Adipose tissue (tissue), 3 donors: ENCODE data around the gene MAST4. TPM values are rescaled to one million over a fixed set of nuclear protein-coding genes. Genes with fewer than 3 reads are reported as not detected.

Source experiments
- H3K27ac ChIP-seq: one replicate; pipeline ENCODE4 v1.5.1; 2013; ENCODE audit warnings: low read depth, low read length
- WGBS, 3 donors: extraction: QIAGEN DNeasy Blood & Tissue Kit; methylation state at CpG; one replicate each; pipeline ENCODE4 v1.1.7; 2013; 5-methylcytosine and 5-hydroxymethylcytosine counted together
- polyA plus RNA-seq, 3 donors: library from polyadenylated mRNA; stranded (reverse); fragments of 200-250 nt; gene quantifications; one replicate each; pipeline ENCODE4 v1.2.3, GENCODE V29; 2013
- donor health status: healthy with polysubstance abuse.
- donor health status: Bipolar disorder and iron deficiency.
- donor health status: healthy.

Gene MAST4
- polyA plus RNA-seq, 3 donors: 2.7 to 16.6 (median 11.8) TPM

- whole genome bisulfite sequencing, 3 donors: 67 to 72% (median 67%) methylated on average over 3 of the region's 3 CpGs
- no peak overlapping the region for H3K27ac ChIP-seq
Measured at GRCh38 chr5:66979738-66980137, 383.5 kb downstream of the MAST4 start.

- WGBS, 3 donors: 52 to 78% (median 73%) methylated on average over 5 of the region's 5 CpGs
- no peak overlapping the region for H3K27ac ChIP-seq
Measured at GRCh38 chr5:66981266-66982055, 385.3 kb downstream of the MAST4 start.

GRCh38 chr5:66982056-66982387 lies 385.8 kb downstream of the MAST4 start:
- no peak overlapping the region for H3K27ac ChIP-seq
- WGBS, 3 donors: 77 to 83% (median 82%) methylated on average over 4 of the region's 4 CpGs

- no peak overlapping the region for H3K27ac ChIP-seq
- WGBS, 3 donors: 75 to 89% (median 85%) methylated on average over 5 of the region's 5 CpGs
Measured at GRCh38 chr5:66982470-66982869, 386.3 kb downstream of the MAST4 start.

GRCh38 chr5:66985417-66985816 lies 389.2 kb downstream of the MAST4 start:
- WGBS, 3 donors: 73 to 78% (median 77%) methylated on average over 3 of the region's 3 CpGs
- H3K27ac ChIP-seq: no peak overlapping the region

GRCh38 chr5:66986009-66986408 lies 389.8 kb downstream of the MAST4 start:
- H3K27ac ChIP-seq: no peak overlapping the region
- 95 to 98% (median 96%) methylated on average over 2 of the region's 2 CpGs for WGBS, 3 donors

GRCh38 chr5:66986534-66986933 lies 390.3 kb downstream of the MAST4 start:
- H3K27ac ChIP-seq: no peak overlapping the region
- 85 to 86% (median 86%) methylated on average over 4 of the region's 4 CpGs for WGBS, 3 donors

GRCh38 chr5:66987126-66987525 lies 390.9 kb downstream of the MAST4 start:
- 81 to 87% (median 86%) methylated on average over 2 of the region's 2 CpGs for WGBS, 3 donors
- no peak overlapping the region for H3K27ac ChIP-seq

GRCh38 chr5:66987540-66987939 lies 391.3 kb downstream of the MAST4 start:
- 60 to 90% (median 88%) methylated on average over 3 of the region's 3 CpGs for WGBS, 3 donors

GRCh38 chr5:66987949-66988838 lies 392.0 kb downstream of the MAST4 start:
- H3K27ac ChIP-seq: no peak overlapping the region
- 52 to 59% (median 59%) methylated on average over 3 of the region's 3 CpGs for WGBS, 3 donors

More at GRCh38 chr5:66987540-66987939, 391.3 kb downstream of the MAST4 start:
- no peak overlapping the region for H3K27ac ChIP-seq

- H3K27ac ChIP-seq: no peak overlapping the region
- 0 to 2% (median 0%) methylated on average over 1 of the region's 1 CpG for WGBS, 3 donors
Measured at GRCh38 chr5:66989286-66989685, 393.1 kb downstream of the MAST4 start.

- H3K27ac ChIP-seq: no peak overlapping the region
- WGBS, 3 donors: 94 to 98% (median 96%) methylated on average over 2 of the region's 2 CpGs
Measured at GRCh38 chr5:66989781-66990180, 393.6 kb downstream of the MAST4 start.

- no peak overlapping the region for H3K27ac ChIP-seq
- WGBS, 3 donors: 6 to 18% (median 7%) methylated on average over 2 of the region's 2 CpGs
Measured at GRCh38 chr5:66991746-66992145, 395.6 kb downstream of the MAST4 start.

GRCh38 chr5:66992547-66992946 lies 396.4 kb downstream of the MAST4 start:
- H3K27ac ChIP-seq: no peak overlapping the region
- 48 to 73% (median 56%) methylated on average over 4 of the region's 4 CpGs for WGBS, 3 donors

GRCh38 chr5:66993448-66993847 lies 397.3 kb downstream of the MAST4 start:
- H3K27ac ChIP-seq: no peak overlapping the region

- no peak overlapping the region for H3K27ac ChIP-seq
- 86 to 97% (median 90%) methylated on average over 4 of the region's 4 CpGs for WGBS, 3 donors
Measured at GRCh38 chr5:66993882-66994281, 397.7 kb downstream of the MAST4 start.

- no peak overlapping the region for H3K27ac ChIP-seq
- 61 to 95% (median 89%) methylated on average over 2 of the region's 2 CpGs for WGBS, 3 donors
Measured at GRCh38 chr5:66994790-66995189, 398.6 kb downstream of the MAST4 start.

- 92 to 96% (median 92%) methylated on average over 3 of the region's 3 CpGs for WGBS, 3 donors
- no peak overlapping the region for H3K27ac ChIP-seq
Measured at GRCh38 chr5:67000794-67001475, 404.7 kb downstream of the MAST4 start.
